HG03060 (cell line): ENCODE data around the gene PPP1R10.

ENCODE experiments used
- ATAC-seq: cut with Tn5 transposase; IDR thresholded peaks from one replicate; pipeline ENCODE4 v1.9.1; 2021; ENCODE audit warnings: low read depth, moderate number of reproducible peaks; ENCODE audit not compliant: unreplicated experiment

Gene PPP1R10

DNA sequence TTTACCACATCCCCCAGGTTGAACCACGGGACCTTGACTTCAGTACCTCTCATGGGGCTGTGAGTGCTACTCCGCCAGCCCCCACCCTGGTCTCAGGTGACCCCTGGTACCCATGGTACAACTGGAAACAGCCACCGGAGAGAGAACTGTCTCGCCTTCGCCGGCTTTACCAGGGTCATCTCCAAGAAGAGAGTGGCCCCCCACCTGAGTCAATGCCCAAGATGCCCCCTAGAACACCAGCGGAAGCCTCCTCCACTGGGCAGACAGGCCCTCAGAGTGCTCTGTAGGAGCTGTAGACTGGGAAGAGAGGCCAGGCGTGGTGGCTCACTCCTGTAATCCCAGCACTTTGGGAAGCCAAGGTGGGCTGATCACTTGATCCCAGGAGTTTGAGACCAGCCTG lies 8.5 kb upstream of the PPP1R10 start:
- no peak for ATAC-seq

DNA sequence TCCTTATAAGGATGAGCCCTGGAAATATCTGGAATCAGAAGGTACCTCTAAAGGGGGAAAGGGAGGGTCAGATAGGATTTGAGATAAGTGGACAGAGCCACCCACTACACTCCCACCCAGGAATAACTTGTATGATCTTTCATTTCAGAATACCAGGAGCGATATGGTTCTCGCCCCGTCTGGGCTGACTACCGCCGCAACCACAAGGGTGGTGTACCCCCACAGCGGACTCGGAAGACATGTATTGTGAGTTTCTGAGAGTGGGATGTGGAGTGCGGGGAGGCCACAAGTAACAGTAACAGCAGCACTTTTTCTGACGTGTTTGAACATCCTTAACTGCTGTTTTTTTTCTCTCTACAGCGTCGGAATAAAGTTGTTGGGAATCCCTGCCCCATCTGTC lies 2.5 kb upstream of the PPP1R10 start:
- no peak for ATAC-seq

DNA sequence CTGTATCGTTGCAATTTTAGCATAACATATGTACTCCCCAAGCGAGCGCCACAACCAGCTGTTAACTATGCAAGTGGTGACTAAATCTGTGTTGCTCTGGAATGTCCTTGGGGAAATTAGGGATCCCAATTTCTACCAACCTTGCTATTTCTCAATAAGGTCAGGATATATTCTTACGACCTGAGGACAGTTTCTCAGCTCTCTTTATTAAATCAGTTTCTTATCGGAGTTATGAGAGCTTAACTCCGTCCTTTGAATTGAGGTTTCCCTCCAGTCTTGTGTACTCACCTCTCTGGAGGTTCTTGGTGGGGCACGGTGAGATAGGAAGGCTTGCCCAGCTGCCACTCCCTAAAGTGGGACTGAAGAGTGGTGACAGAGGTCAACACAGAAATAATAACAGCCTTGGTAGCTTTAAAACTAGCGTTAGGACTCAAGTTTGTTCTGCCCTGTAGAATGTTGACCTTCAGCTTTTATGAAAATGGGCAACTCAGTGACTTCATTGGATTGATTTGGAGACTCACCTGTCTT lies 1.3 kb upstream of the PPP1R10 start:
- ATAC-seq: no peak

DNA sequence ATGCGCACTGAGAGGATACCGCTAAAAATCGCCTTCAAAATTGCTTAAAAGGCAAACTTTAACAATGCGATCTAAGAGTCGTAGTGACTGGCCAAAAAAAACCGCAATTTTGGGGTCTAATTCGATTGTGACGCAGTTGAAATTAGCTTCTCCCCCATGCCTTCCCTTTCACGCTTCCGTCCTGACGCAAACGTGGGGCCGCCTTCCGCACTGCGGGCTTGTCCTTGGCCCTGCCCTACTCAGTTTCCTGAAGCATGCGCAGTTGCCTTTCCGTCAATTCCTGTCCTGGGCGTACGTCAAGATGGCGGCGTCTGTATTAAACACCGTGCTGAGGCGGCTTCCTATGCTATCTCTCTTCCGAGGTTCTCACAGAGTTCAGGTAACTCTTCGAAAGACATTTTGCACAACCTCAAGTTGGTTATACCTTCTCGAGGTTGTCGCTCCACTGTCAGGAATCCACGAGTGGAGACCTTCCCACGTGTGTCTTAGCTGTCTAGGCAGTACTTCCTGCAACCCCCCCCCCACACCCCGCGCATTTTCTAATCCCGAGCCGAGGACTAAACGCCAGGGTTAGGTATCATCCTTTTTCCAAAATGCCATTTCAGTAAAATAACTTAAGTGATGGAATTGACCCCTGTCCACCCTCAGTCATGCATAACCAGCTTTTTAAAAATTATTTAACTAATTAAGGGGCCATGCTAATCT lies 674 bp upstream of the PPP1R10 start, which contains the start of gene MRPS18B:
Gene MRPS18B, plus strand, starts transcription at position 276 of the 705 bp plus-strand sequence. Its CDS starts 26 bp downstream, at position 302.
- ATAC-seq: peak; percentile 38

DNA sequence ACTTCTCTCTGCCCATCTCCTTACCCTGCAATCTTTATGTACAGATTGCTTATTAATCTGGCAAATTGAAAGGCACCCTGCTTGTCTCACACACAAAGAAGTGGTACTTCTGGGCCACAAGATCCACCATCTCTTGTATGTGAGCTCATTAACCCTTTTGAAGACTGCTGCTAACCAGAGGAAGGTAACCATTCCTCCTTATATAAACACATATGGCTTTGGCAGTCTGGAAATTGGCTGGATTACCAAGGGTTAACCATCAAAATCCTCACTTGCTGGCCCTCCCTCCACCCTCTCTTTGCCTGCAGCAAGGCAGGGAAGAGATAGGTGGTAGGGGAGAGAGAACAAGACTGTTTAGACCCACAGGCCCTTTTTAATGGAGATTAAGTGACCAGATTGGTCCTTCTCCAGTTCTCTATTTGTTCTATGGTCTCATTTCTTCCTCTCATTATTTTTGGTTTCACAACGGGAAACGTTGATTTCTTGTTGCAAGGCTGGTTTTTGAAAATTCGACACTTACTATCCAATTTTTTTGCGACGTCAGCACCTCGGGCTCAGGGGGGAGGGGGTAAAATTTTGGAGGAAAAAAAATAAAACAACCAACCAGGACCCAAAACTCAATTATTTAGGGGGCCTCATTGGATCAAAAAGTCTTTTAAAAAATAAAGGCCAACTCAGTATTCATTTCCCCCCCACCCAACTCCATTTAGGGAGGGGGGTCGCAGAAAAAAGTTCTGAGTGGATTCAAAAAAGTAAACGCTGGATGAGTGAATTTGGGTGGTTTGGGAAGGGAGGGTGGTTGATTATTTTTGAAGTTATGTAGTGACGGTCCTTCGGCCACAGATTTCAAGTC lies 859 bp downstream of the PPP1R10 start:
- ATAC-seq: no peak

DNA sequence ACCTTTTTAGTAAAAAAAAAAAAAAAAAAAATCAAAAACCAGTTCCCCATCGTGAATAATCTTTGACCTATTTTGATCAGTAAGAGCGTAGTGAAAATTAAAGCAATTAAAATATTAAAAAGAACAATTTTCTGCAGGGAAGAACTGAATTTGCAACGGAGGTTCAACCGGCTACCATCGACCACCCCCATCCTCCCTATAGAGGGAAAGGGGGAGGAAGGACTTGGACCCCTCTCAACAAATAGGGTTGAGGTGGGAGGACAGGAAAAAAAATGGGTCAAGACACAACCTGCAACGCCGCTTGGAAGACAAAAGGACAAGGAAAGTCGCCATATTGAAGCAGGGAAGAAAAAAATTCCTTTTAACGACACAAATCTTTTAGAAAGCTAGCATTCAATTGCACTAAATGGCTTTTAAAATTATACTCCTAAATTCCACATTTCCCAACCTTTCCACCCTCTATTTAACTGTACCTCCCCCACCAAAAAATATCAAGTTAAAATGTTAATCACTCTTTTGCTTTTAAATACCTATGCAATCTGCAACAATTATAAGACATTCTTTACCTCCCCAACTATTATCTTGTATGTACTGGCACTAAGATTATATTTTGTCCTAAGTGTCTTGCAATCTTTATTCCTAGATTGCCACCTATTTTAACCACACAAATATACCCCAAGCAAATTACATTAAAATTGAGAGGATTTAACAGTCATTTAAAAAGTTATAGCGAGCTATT lies 1.7 kb downstream of the PPP1R10 start:
- ATAC-seq: no peak

DNA sequence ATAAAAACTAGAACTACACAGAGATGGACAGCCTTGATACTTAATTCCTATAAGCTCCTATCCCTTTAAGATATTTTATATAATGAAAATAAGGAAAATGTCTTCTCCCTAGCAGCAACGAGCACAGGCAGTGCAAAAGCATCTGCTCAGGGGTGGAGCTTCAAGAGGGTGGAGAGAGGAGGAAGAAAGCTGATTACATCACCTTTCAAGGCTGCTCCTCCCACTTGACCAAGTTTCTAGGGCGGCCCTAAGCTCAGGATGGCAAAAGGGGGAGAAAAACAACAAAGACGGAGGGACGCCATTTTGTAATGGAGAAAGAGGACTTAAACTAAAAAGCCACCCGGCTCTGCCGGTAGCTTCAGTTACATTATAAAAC lies 2.2 kb downstream of the PPP1R10 start:
- ATAC-seq: no peak

DNA sequence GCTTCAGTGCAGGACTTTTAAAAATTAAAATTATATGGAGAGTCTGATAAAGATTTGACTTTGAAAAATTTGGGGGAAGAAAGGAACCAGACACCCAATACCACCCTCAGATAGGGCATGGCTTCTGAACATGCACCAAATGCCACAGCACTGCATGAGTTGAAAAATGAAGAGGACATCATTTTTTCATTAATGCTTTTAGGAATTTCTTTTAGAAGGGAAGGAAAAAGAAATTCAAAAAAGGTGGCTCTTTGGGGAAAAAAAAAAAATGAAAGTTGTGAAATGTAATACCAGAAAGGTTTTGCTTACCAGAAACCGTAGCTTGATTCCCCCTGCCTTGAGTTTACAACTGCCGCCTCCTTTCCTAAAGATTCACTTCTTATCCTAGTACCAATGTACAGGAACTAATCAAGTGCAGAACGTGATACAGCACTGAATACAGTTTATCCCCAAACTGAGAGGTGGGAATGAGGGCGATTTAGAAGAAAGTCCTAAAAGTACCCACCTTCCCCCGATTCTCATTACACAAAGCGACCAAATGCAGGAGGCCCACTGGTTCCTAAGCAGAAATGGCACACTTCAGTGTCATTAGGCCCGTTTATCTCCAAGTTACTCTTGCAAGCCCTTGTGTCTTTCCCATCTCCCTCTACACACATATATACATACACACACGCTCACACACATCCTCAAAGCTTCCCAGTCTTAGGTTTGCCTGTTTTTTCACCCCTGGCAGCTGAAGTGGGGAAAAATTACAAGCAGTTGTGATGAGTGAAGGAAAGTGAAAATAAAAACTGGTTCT lies 2.8 kb downstream of the PPP1R10 start:
- no peak for ATAC-seq

DNA sequence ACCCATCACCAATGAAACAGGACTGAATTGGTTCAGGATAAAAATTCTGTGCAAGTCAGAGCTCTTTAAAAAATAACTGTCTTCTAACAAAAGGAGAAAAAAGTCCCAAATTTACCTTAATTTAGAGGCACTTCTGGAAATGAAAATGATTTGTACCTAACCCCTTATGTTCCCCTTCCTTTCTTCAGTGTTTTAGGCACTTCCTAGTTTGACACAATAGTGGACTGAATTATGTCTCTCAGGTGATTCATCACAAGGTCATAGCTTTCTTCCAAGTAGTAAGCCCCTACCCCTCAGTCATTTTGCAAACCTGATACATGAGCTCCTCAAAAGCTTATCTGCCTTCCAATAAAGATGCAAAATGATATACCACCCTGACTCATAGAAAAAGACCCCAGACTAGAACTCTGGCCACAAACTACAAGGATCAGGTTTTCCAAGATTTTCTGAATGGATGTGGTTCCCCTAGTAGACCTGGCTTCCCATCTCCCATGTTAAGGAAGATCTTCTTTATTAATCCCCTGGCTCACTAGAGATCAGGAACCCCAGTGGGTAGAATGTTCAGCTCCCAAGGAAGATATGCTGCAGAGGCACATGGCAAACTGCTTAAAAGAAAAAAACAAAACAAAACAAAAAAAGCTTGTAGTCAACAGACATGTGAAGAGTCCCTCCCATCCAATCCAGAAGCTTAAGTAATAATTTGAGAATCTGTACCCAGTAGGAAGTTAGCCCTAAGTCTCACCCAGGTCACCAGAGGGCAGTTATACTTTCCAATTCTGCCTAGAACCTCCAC lies 3.6 kb downstream of the PPP1R10 start:
- no peak for ATAC-seq

DNA sequence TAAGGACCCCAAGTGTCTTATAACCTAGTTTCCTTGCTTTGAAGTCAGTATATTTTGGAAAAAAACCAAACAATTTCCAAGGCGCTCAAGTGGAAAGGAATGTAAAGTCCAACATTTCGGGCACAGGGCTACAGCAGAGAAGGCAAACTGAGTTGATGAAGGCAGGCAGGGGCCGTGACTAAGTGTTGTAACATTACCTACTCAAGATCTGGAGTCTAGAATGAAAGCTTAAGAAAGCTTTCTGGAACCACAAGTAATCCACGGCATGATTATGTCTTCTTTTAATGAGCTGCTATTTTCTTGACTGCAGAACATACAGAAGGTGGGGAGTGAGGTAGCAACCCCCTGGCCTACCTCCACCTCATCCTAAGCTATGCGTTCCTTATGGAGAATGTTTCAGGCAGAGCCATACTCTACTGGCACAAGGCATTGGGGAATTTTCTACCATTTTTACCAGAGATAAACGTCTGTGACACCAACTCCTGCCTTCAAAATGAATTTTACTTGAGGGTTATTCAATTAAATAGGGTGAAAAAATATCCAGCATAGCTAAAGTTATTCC lies 4.3 kb downstream of the PPP1R10 start:
- no peak for ATAC-seq

DNA sequence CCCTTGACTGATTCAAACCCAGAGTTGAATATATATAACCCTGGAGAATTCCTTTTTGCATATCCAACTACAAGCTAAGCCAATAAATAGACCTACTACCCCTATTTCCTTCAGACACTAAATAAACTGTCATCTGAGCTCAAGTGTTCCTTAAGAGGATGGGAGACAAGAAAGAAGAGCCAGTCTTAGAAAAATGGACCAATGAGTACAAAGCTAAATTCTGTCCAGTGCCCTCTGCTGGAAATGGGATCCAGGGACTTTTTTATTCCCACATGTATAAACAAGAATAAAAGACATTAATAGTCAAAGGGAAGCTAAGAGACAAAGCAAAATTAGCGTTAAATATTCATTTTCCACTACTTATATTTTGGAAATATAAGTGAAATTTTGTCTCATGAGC lies 4.8 kb downstream of the PPP1R10 start:
- no peak for ATAC-seq

DNA sequence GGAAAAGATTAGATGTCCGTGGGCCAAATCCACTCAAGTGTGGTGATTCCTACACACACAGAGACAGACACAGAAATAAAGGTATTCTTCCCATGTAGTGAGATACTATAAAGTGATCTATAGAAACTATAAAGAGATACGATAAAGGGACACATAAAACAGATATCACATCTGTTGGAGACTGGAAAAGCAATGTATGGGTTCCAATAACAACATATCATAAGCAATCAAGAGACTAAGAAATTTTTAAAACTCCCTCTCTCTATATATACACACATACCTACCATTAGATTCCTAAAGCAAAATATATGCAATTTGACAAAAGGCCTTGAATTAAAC lies 5.2 kb downstream of the PPP1R10 start:
- no peak for ATAC-seq

DNA sequence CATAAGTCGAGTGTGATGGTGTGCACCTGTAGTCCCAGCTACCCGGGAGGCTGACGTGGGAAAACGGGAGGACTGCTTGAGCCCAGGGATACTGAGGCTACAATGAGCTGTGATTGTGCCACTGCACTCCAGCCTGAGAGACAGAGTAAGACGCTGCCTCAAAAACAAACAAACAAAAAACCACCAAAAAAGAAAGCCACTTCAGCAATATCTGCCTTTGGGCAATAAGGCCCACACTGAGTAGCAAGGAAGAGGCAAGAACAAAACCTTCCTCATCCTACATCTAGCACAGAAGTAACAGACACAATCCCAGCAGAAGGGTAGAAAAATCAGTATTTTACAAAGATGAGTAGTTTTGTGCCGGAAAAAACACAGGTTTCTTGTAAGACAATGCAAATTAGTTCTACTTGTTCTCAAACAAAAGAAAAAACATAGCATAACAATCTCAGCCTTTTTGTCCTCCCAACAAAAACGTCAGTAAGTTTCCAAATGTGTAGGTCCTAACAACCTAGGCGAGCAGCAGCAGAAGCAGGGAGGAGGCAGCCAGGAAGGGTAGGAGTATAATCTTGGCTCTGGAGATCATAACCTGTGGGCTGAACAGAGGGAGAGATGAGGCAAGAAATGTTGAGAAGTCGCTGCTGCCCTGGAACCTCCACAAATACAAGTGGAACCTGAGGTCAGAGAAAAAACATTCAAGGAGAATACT lies 5.7 kb downstream of the PPP1R10 start:
- no peak for ATAC-seq

DNA sequence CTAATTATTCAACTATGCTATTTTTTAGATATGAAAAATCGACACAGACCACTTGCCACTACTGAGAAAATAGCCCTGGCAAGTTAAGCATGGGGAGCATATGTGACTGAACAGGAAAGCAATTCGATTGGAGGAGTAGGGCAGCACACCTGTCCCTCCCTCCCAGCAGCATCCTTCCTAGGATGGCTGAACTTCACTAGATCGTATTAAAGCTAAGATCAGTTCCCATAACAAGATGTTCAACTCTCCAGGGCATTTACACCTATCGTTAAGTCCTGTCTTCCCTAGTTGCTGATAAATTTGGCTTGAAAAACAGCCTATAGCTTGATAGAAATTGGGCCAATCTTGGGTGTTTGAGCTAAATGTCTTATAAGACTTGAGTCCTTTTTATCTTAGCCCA lies 7.0 kb downstream of the PPP1R10 start:
- no peak for ATAC-seq

DNA sequence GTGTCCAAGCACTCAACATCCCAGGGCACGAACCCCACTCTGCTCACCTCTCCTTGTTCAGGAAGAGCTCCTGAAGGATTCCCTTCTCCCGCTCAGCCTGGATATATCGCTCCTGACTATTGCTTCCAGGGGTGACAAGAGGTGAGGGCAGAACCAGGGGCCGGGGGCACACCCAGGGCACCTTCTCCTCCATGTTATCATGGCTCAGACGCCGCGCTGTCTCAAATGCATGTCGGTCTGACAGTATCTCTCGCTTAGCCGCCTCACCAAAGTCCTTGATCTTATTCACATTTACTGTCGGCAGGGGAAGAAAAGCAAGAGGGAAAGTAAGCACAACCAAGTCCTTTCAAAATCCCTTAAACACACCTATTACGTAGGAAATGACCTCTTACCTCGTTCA lies 13.1 kb downstream of the PPP1R10 start:
- no peak for ATAC-seq

DNA sequence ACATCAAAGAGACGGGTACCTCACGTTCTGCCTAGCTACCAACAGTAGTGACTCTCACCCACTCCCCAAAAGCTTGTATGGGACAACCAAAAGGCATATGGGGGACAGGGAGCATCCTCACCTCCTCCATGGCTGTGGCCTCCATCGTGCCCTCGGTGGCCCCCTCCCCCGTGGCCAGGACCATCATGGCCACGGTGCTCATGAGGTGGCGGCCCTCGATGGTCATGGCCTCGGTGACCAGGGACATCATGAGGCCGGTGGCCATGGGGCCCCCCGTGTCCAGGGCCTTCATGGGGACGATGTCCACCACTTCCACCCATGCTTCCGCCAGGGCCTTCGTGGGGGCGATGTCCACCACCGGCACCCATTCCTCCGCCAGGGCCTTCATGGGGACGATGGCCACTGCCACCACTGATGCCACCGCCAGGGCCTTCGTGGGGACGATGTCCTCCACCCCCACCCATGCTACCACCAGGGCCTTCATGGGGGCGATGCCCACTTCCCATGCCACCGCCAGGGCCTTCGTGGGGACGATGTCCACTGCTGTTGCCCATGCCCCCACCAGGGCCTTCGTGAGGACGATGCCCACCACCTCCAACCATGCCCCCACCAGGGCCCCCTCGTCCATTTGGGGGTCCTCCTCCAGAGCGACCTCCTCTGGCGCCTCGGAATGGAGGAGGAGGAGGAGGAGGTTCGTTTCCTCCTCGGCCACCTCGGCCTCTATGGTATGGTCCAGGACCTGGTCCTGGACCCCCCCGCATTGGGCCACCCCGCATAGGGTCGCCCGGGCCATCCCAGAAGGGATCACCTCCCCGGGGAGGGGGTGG lies 15.0 kb downstream of the PPP1R10 start:
- ATAC-seq: no peak

DNA sequence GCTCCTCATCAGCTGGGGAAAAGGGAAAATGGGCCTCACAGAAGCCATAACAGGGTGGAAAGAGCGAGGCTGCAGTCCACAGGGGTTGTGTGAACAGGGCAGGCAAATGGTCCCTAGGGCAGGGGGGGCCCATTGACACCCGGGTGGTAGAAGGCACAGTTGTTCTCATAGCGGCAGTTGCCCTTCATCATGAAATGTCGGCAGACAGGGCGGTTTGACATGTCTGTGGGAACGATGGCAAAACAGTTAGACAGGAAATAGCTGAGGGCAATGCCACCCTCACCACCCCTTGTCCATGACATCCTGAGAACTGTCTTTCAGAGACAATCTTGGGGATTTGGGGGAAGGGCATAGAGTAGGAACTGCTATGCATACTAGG lies 15.6 kb downstream of the PPP1R10 start:
- no peak for ATAC-seq

DNA sequence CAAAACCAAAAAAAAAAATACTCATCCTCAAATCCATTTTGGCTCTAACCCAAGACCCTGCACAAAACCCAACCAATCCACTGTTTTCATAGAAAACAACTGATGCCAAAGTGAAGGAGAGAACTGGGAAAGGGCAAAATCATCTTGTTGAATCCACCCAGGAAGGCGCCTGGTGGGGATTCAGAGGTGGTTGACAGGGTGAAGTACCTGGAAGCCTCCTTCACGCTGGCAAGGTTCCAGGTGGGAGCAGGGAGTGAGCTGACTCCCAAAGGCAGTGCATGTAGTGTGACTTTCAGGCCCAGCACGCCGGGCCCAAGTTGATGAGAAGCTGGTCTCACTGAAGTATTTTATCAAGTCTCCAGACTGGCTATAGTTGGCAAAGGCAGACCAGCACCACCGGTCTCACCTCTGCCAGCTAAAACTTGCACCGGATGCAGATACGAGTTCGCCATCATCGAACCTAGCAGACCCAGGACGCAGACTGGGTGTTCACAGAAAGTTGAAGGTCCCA lies 16.5 kb downstream of the PPP1R10 start:
- ATAC-seq: no peak
